HEK293 (cell line): ENCODE data around the gene GPR39.

ENCODE experiments used
- CTCF ChIA-PET: fragments of 350-600 bp; formaldehyde crosslinking; extraction: SDS; loops from one replicate; lab custom pipeline; 2021; ENCODE audit warnings: antibody characterized with exemption; lab: Yijun Ruan, JAX
- POLR2A ChIA-PET: fragments of 300-600 bp; formaldehyde crosslinking; extraction: SDS; loops from one replicate; lab custom pipeline; 2020; ENCODE audit warnings: antibody characterized with exemption, inconsistent platforms; lab: Yijun Ruan, JAX
- H3K27ac ChIP-seq: fragments of 200-500 bp; sonication (Bioruptor generic); 2 replicates; pipeline ENCODE4 v1.5.1; 2014; ENCODE audit warnings: low read depth, low read length, control low read depth, inconsistent platforms; ENCODE audit errors: extremely low read depth
- H3K36me3 ChIP-seq, 2 experiments: fragments of 200-500 bp in 1 of 2; sonication (Bioruptor generic) in 1 of 2; 1 replicate in 1 of 2; 2 replicates in 1 of 2; pipeline ENCODE4 v1.5.1; 2014 to 2017; ENCODE audit warnings: inconsistent platforms in 2 of 2, low read length in 2 of 2; ENCODE audit not compliant: control insufficient read depth in 2 of 2, insufficient read depth in 1 of 2
- H3K4me1 ChIP-seq: fragments of 200-500 bp; sonication (Bioruptor generic); 2 replicates; pipeline ENCODE4 v1.5.1; 2014; ENCODE audit warnings: mild to moderate bottlenecking, low read length, inconsistent platforms; ENCODE audit not compliant: control insufficient read depth, insufficient read depth
- H3K4me3 ChIP-seq: 2 replicates; pipeline ENCODE4 v1.5.1; 2011; ENCODE audit warnings: low read depth, mild to moderate bottlenecking, control low read depth, low read length, moderate library complexity
- H3K9me3 ChIP-seq: fragments of 200-500 bp; sonication (Bioruptor generic); 2 replicates; pipeline ENCODE4 v1.5.1; 2014; ENCODE audit warnings: low read depth, low read length, inconsistent platforms; ENCODE audit not compliant: control insufficient read depth, insufficient read depth
- BCL11B ChIP-seq: fragments of 450-650 bp; formaldehyde crosslinking; IDR thresholded peaks from 2 replicates; pipeline ENCODE4 v1.5.1; 2016; ENCODE audit warnings: low read depth, missing biosample characterization, missing genetic modification characterization
- EGR2 ChIP-seq: fragments of 450-650 bp; formaldehyde crosslinking; IDR thresholded peaks from 2 replicates; pipeline ENCODE4 v1.5.1; 2016; ENCODE audit warnings: low read depth, missing biosample characterization, missing genetic modification characterization
- FEZF1 ChIP-seq: fragments of 450-650 bp; formaldehyde crosslinking; IDR thresholded peaks from 2 replicates; pipeline ENCODE4 v1.5.1; 2016; ENCODE audit warnings: missing biosample characterization, missing genetic modification characterization
- GLIS1 ChIP-seq: fragments of 450-650 bp; formaldehyde crosslinking; IDR thresholded peaks from 2 replicates; pipeline ENCODE4 v1.5.1; 2016; ENCODE audit warnings: missing biosample characterization, missing genetic modification characterization
- GLIS2 ChIP-seq: fragments of 450-650 bp; formaldehyde crosslinking; IDR thresholded peaks from 2 replicates; pipeline ENCODE4 v1.5.1; 2016; ENCODE audit warnings: missing biosample characterization, missing genetic modification characterization
- KLF9 ChIP-seq: fragments of 450-650 bp; formaldehyde crosslinking; IDR thresholded peaks from 2 replicates; pipeline ENCODE4 v1.5.1; 2016; ENCODE audit warnings: missing biosample characterization, missing genetic modification characterization, low read depth
- OSR2 ChIP-seq: fragments of 450-650 bp; formaldehyde crosslinking; IDR thresholded peaks from 2 replicates; pipeline ENCODE4 v1.5.1; 2016; ENCODE audit warnings: missing biosample characterization, missing genetic modification characterization
- PRDM10 ChIP-seq: fragments of 450-650 bp; formaldehyde crosslinking; IDR thresholded peaks from 2 replicates; pipeline ENCODE4 v1.5.1; 2016; ENCODE audit warnings: missing biosample characterization, missing genetic modification characterization
- PRDM6 ChIP-seq: fragments of 450-650 bp; formaldehyde crosslinking; IDR thresholded peaks from 2 replicates; pipeline ENCODE4 v1.5.1; 2017; ENCODE audit warnings: missing biosample characterization, missing genetic modification characterization
- SCRT2 ChIP-seq: fragments of 450-650 bp; formaldehyde crosslinking; IDR thresholded peaks from 2 replicates; pipeline ENCODE4 v1.5.1; 2016; ENCODE audit warnings: missing biosample characterization, missing genetic modification characterization
- WT1 ChIP-seq: fragments of 450-650 bp; formaldehyde crosslinking; IDR thresholded peaks from 2 replicates; pipeline ENCODE4 v1.5.1; 2016; ENCODE audit warnings: missing biosample characterization, missing genetic modification characterization
- ZFP41 ChIP-seq: fragments of 450-650 bp; formaldehyde crosslinking; IDR thresholded peaks from 2 replicates; pipeline ENCODE4 v1.5.1; 2016; ENCODE audit warnings: missing biosample characterization, missing genetic modification characterization, borderline replicate concordance
- ZNF10 ChIP-seq: fragments of 450-650 bp; formaldehyde crosslinking; IDR thresholded peaks from 2 replicates; pipeline ENCODE4 v1.5.1; 2017; ENCODE audit warnings: missing biosample characterization, missing genetic modification characterization
- ZNF140 ChIP-seq: fragments of 450-650 bp; formaldehyde crosslinking; IDR thresholded peaks from 2 replicates; pipeline ENCODE4 v1.5.1; 2016; ENCODE audit warnings: missing biosample characterization, missing genetic modification characterization
- ZNF146 ChIP-seq: fragments of 450-650 bp; formaldehyde crosslinking; IDR thresholded peaks from 2 replicates; pipeline ENCODE4 v1.5.1; 2016; ENCODE audit warnings: missing biosample characterization, missing genetic modification characterization
- ZNF169 ChIP-seq: fragments of 450-650 bp; formaldehyde crosslinking; IDR thresholded peaks from 2 replicates; pipeline ENCODE4 v1.5.1; 2016; ENCODE audit warnings: missing biosample characterization, missing genetic modification characterization
- ZNF202 ChIP-seq: fragments of 450-650 bp; formaldehyde crosslinking; IDR thresholded peaks from 2 replicates; pipeline ENCODE4 v1.5.1; 2016; ENCODE audit warnings: missing biosample characterization, missing genetic modification characterization, borderline replicate concordance
- ZNF26 ChIP-seq: fragments of 450-650 bp; formaldehyde crosslinking; IDR thresholded peaks from 2 replicates; pipeline ENCODE4 v1.5.1; 2016; ENCODE audit warnings: missing biosample characterization, missing genetic modification characterization
- ZNF350 ChIP-seq: fragments of 450-650 bp; formaldehyde crosslinking; IDR thresholded peaks from 2 replicates; pipeline ENCODE4 v1.5.0; 2017; ENCODE audit warnings: missing biosample characterization, mild to moderate bottlenecking, missing genetic modification characterization
- ZNF37A ChIP-seq: fragments of 450-650 bp; IDR thresholded peaks from 2 replicates; pipeline ENCODE4 v1.5.1; 2018; ENCODE audit warnings: missing biosample characterization, missing genetic modification characterization
- ZNF416 ChIP-seq: fragments of 450-650 bp; formaldehyde crosslinking; IDR thresholded peaks from 2 replicates; pipeline ENCODE4 v1.5.1; 2016; ENCODE audit warnings: missing biosample characterization, missing genetic modification characterization
- ZNF530 ChIP-seq: fragments of 450-650 bp; formaldehyde crosslinking; IDR thresholded peaks from 2 replicates; pipeline ENCODE4 v1.5.1; 2016; ENCODE audit warnings: low read depth, missing biosample characterization, missing genetic modification characterization
- ZNF548 ChIP-seq: fragments of 450-650 bp; formaldehyde crosslinking; IDR thresholded peaks from 2 replicates; pipeline ENCODE4 v1.5.1; 2016; ENCODE audit warnings: missing biosample characterization, missing genetic modification characterization
- ZNF600 ChIP-seq: fragments of 450-650 bp; formaldehyde crosslinking; IDR thresholded peaks from 2 replicates; pipeline ENCODE4 v1.5.1; 2016; ENCODE audit warnings: missing biosample characterization, missing genetic modification characterization
- ZNF76 ChIP-seq: fragments of 450-650 bp; formaldehyde crosslinking; IDR thresholded peaks from 2 replicates; pipeline ENCODE4; 2016; ENCODE audit warnings: low read depth, missing biosample characterization, missing genetic modification characterization, borderline replicate concordance
- ZNF837 ChIP-seq: fragments of 450-650 bp; formaldehyde crosslinking; IDR thresholded peaks from 2 replicates; pipeline ENCODE4 v1.5.1; 2016; ENCODE audit warnings: missing biosample characterization, missing genetic modification characterization
- ZSCAN5A ChIP-seq: fragments of 450-650 bp; formaldehyde crosslinking; IDR thresholded peaks from 2 replicates; pipeline ENCODE4 v1.5.1; 2016; ENCODE audit warnings: missing biosample characterization, missing genetic modification characterization

The GPR39 gene

GRCh38 chr2:132662732-132663131 lies 246.1 kb downstream of the GPR39 start (continued):
- TF ChIP-seq PRDM6 (no peak), ZSCAN5A (tag by site-specific recombination) (no peak), ZFP41 (tag by site-specific recombination) (no peak), ZNF37A (tag by site-specific recombination) (no peak), WT1 (tag by site-specific recombination) (peak; percentile 86), ZNF146 (tag by site-specific recombination) (no peak), FEZF1 (tag by site-specific recombination) (peak; percentile 90), ZNF140 (tag by site-specific recombination) (no peak), BCL11B (tag by site-specific recombination) (no peak), PRDM10 (peak; percentile 66), ZNF548 (no peak), ZNF530 (tag by site-specific recombination) (no peak), ZNF350 (tag by site-specific recombination) (no peak), SCRT2 (tag by site-specific recombination) (no peak), EGR2 (no peak), ZNF837 (tag by site-specific recombination) (no peak), GLIS1 (0 out of 2 replicates have a peak, but pooled peaks have one; percentile 25), ZNF600 (tag by site-specific recombination) (no peak), OSR2 (peak; percentile 88), ZNF416 (tag by site-specific recombination) (no peak)
- TF ChIP-seq, all 188 proteins: peak for 8

GRCh38 chr2:132664096-132664495 lies 247.5 kb downstream of the GPR39 start:
- Histone ChIP-seq H3K4me3 (no peak overlapping the region), H3K27ac (no peak overlapping the region), H3K4me1 (peaks cover 4% of the 10 kb centered on the region; the same call in 1 of the 2 replicates), H3K9me3 (no peaks in the 10 kb centered on the region), H3K36me3 (peaks cover 0 to 31% of the 10 kb centered on the region in 2 experiments; a peak in 1 of 3 replicates)
- POLR2A ChIA-PET, result no interaction called here
- CTCF ChIA-PET, result interaction anchor here (1.5 kb wide), 1 partner anchor 507 kb away, joined by 8 read pairs; no protein-coding TSS in a partner anchor
- TF ChIP-seq ZNF169 (tag by site-specific recombination) (no peak), ZNF76 (tag by site-specific recombination) (no peak), KLF9 (tag by site-specific recombination) (no peak), ZNF26 (tag by site-specific recombination) (no peak), GLIS2 (no peak), ZNF10 (no peak), ZNF202 (tag by site-specific recombination) (no peak), ZNF416 (tag by site-specific recombination) (no peak)
